HepG2 (cell line): ENCODE measurements around the gene PRR27. TPM values are rescaled to one million over a fixed set of nuclear protein-coding genes. Genes with fewer than 3 reads are reported as not detected.
A peak's percentile ranks its signal among the peaks of the same experiment; 100 is the strongest.

ENCODE experiments used
- FOXA3 ChIP-seq: IDR thresholded peaks from 2 replicates; pipeline ENCODE4 v1.6.1; 2016; ENCODE audit warnings: missing genetic modification reagents, missing compliant biosample characterization
- HNF1A ChIP-seq, 2 experiments: sonication (generic) in 1 of 2; formaldehyde crosslinking in 1 of 2; IDR thresholded peaks; 2 replicates each; pipeline versions ENCODE4 v1.4.0 to v1.6.1; 2016 to 2020; ENCODE audit warnings: borderline replicate concordance in 1 of 2, low read depth in 1 of 2, mild to moderate bottlenecking in 1 of 2, missing genetic modification reagents in 1 of 2
- NCOA2 ChIP-seq: sonication (generic); formaldehyde crosslinking; IDR thresholded peaks from 2 replicates; pipeline ENCODE4 v1.8.0; 2022; ENCODE audit warnings: inconsistent platforms
- NFIC ChIP-seq: IDR thresholded peaks from 2 replicates; pipeline ENCODE4 v1.6.1; 2012; ENCODE audit warnings: mild to moderate bottlenecking, low read length, inconsistent platforms
- SP5 ChIP-seq: IDR thresholded peaks from 2 replicates; pipeline ENCODE4 v1.6.1; 2016; ENCODE audit warnings: low read depth, borderline replicate concordance
- THRA ChIP-seq: sonication (generic); formaldehyde crosslinking; IDR thresholded peaks from 2 replicates; pipeline ENCODE4 v1.4.0; 2020; ENCODE audit warnings: missing genetic modification reagents, borderline replicate concordance
- ZNF513 ChIP-seq: sonication (generic); formaldehyde crosslinking; conservative IDR thresholded peaks from 2 replicates; pipeline ENCODE4 v1.5.0; 2020; ENCODE audit warnings: missing genetic modification reagents
- polyA plus RNA-seq, 8 experiments: library from polyadenylated mRNA; depleted of rRNA in 3 of 8; stranded (reverse) in 7 of 8; unstranded in 1 of 8; fragments of >200 nt; fragmentation: Illumina TruSeq in 4 of 8; extraction: Trizol in 4 of 8; gene quantifications; 2 replicates each; pipeline versions ENCODE4 v1.2.1 to v1.2.3, GENCODE V29; 2011 to 2016; ENCODE audit warnings: low read depth in 4 of 8, missing spikeins in 1 of 8, mixed read lengths in 1 of 8; ENCODE audit not compliant: insufficient read depth in 1 of 8
- total RNA-seq, 5 experiments: library from RNA; depleted of rRNA; stranded (reverse); fragments of >200 nt; fragmentation: Illumina TruSeq; extraction: Trizol; gene quantifications; 2 replicates each; pipeline ENCODE4 v1.2.3, GENCODE V29; 2016; ENCODE audit warnings: low read depth in 1 of 5

PRR27 gene
- total and polyA plus RNA-seq, 2 of the 13 experiments (the other 11 are each of a cell fraction or from before 2014, with no cell fraction given), result not detected

DNA sequence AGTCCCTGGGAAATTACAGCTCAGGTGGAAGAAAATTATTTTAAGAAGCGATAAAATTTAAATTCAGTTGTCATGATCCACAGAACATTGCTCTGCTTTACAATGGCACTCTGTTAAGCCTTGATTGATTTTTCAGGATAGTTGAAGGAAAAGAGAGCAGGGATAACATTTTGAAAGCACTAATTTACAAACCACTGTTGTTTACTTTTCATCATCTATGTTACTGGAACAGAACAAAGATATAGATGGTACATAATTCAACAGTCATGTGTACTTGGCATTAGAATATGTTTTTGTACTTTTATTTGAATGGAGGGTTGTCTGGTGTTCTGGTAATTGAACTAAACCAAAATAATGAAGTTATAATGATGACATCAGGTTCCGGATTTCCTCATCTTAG, 38.9 kb downstream of the PRR27 start (continued):
- peak; percentile 61; the same call in 1 of the 2 replicates for TF ChIP-seq THRA (CRISPR knock-in tag)
- TF ChIP-seq SP5 (CRISPR knock-in tag), result no peak
- TF ChIP-seq HNF1A (IDR thresholded peaks at IDR 0.05; ENCODE audit: low read depth), result 0 out of 2 replicates have a peak, but pooled peaks have one; percentile 12
- no peak for TF ChIP-seq HNF1A (CRISPR knock-in tag; IDR thresholded peaks at IDR 0.05; ENCODE audit: borderline replicate concordance)
- TF ChIP-seq NFIC, result peak; percentile 81
- peak; percentile 98 for TF ChIP-seq NCOA2 (CRISPR knock-in tag)
- no peak for TF ChIP-seq ZNF513 (CRISPR knock-in tag)
- peak; percentile 97 for TF ChIP-seq FOXA3 (CRISPR knock-in tag)
- TF ChIP-seq, all 625 proteins: peak for 47
